Jurkat, Clone E6-1 (cell line): ENCODE data around the gene CCNYL1.

ENCODE experiments used
- DNase-seq: peaks from one replicate; pipeline ENCODE4 v3.0.0-alpha.2; 2011; ENCODE audit warnings: low read depth, low spot score
- H3K4me3 ChIP-seq: 2 replicates; pipeline ENCODE4 v1.5.1; 2011; ENCODE audit warnings: mild to moderate bottlenecking, low read length, control low read depth, moderate library complexity

CCNYL1 gene

GRCh38 chr2:207777124-207777523, 65.7 kb downstream of the CCNYL1 start:
- DNase-seq = no peak

GRCh38 chr2:207778298-207778882, 67.0 kb downstream of the CCNYL1 start:
- no peak for DNase-seq
- no peak overlapping the region for H3K4me3 ChIP-seq

More at GRCh38 chr2:207777124-207777523, 65.7 kb downstream of the CCNYL1 start:
- H3K4me3 ChIP-seq = no peak overlapping the region

- no peak for DNase-seq
Measured at GRCh38 chr2:207779523-207779922, 68.1 kb downstream of the CCNYL1 start.

GRCh38 chr2:207782238-207783030, 71.0 kb downstream of the CCNYL1 start:
- no peak for DNase-seq
- H3K4me3 ChIP-seq = no peak overlapping the region

More at GRCh38 chr2:207779523-207779922, 68.1 kb downstream of the CCNYL1 start:
- H3K4me3 ChIP-seq = no peak overlapping the region

GRCh38 chr2:207783514-207783913, 72.1 kb downstream of the CCNYL1 start:
- no peak overlapping the region for H3K4me3 ChIP-seq
- DNase-seq = no peak

- no peak for DNase-seq
- no peak overlapping the region for H3K4me3 ChIP-seq
Measured at GRCh38 chr2:207784898-207785297, 73.5 kb downstream of the CCNYL1 start.

GRCh38 chr2:207787017-207787416, 75.6 kb downstream of the CCNYL1 start:
- DNase-seq = no peak
- no peak overlapping the region for H3K4me3 ChIP-seq

- no peak for DNase-seq
Measured at GRCh38 chr2:207787800-207788199, 76.4 kb downstream of the CCNYL1 start.

GRCh38 chr2:207790898-207791297, 79.5 kb downstream of the CCNYL1 start:
- no peak overlapping the region for H3K4me3 ChIP-seq
- DNase-seq = no peak

More at GRCh38 chr2:207787800-207788199, 76.4 kb downstream of the CCNYL1 start:
- H3K4me3 ChIP-seq = no peak overlapping the region

GRCh38 chr2:207791579-207792243, 80.3 kb downstream of the CCNYL1 start:
- H3K4me3 ChIP-seq = no peak overlapping the region
- DNase-seq = no peak

- no peak overlapping the region for H3K4me3 ChIP-seq
- DNase-seq = peak; percentile 23
Measured at GRCh38 chr2:207792244-207792785, 80.9 kb downstream of the CCNYL1 start.

- no peak for DNase-seq
- no peak overlapping the region for H3K4me3 ChIP-seq
Measured at GRCh38 chr2:207796585-207797350, 85.3 kb downstream of the CCNYL1 start.

- H3K4me3 ChIP-seq = no peak overlapping the region
- DNase-seq = no peak
Measured at GRCh38 chr2:207801259-207801658, 89.8 kb downstream of the CCNYL1 start.

- H3K4me3 ChIP-seq = no peak overlapping the region
- DNase-seq = no peak
Measured at GRCh38 chr2:207802650-207803049, 91.2 kb downstream of the CCNYL1 start.
